Measurements from ENCODE around the gene ADRA2A.

DNA sequence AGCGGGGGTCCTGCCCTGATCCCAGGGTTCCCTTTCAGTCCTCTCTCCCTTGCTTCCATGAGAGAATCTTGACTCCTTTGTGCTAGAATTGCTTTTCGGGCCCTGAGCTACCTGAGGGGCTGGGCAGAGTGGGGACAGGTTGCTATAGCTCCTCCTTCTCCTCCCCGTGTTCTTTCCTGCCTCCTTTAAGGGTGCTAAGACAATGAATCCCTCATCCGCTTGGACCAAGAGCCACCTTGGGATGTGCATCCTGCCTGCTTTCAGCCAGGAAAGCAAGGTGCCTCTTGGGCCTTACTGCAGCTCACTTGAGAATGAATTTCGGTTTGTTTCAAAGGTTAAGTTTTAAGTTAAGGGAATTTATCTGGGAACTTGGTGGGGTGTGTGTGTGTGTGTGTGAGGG, 53.6 kb downstream of the ADRA2A start:
- TF ChIP-seq, protein P1, sequence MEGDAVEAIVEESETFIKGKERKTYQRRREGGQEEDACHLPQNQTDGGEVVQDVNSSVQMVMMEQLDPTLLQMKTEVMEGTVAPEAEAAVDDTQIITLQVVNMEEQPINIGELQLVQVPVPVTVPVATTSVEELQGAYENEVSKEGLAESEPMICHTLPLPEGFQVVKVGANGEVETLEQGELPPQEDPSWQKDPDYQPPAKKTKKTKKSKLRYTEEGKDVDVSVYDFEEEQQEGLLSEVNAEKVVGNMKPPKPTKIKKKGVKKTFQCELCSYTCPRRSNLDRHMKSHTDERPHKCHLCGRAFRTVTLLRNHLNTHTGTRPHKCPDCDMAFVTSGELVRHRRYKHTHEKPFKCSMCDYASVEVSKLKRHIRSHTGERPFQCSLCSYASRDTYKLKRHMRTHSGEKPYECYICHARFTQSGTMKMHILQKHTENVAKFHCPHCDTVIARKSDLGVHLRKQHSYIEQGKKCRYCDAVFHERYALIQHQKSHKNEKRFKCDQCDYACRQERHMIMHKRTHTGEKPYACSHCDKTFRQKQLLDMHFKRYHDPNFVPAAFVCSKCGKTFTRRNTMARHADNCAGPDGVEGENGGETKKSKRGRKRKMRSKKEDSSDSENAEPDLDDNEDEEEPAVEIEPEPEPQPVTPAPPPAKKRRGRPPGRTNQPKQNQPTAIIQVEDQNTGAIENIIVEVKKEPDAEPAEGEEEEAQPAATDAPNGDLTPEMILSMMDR (IDR thresholded peaks at IDR 0.05) = no peak
- no peak for TF ChIP-seq POLR2A (IDR thresholded peaks at IDR 0.05)

All from vagina (tissue), 2 donors.